NCI-H446 (cell line): ENCODE measurements around the gene KRT12.
"Not testable (repeated sequence)": the region's sequence is repeated elsewhere in the genome, so short reads cannot be mapped to it uniquely, and the experiment has no call there.

Experiments
- DNase-seq, 2 experiments: peaks; one replicate each; lab custom pipeline; 2025; lab: John Stamatoyannopoulos, UW

KRT12 gene

GRCh38 chr17:40883626-40884334, 16.8 kb upstream of the KRT12 start:
- DNase-seq: no peak

- DNase-seq: no peak
Observed at GRCh38 chr17:40883031-40883430, 16.0 kb upstream of the KRT12 start.

GRCh38 chr17:40879026-40879425, 12.0 kb upstream of the KRT12 start:
- DNase-seq: no peak

- no peak for DNase-seq
Observed at GRCh38 chr17:40878044-40878443, 11.0 kb upstream of the KRT12 start.

GRCh38 chr17:40873801-40874200, 6.8 kb upstream of the KRT12 start:
- DNase-seq: no peak

- no peak for DNase-seq
Observed at GRCh38 chr17:40873255-40873654, 6.2 kb upstream of the KRT12 start.

GRCh38 chr17:40872416-40872815, 5.4 kb upstream of the KRT12 start:
- DNase-seq: no peak

GRCh38 chr17:40871316-40871715, 4.3 kb upstream of the KRT12 start:
- DNase-seq: no peak

GRCh38 chr17:40870136-40870535, 3.1 kb upstream of the KRT12 start:
- DNase-seq: no peak

- no peak for DNase-seq
Observed at GRCh38 chr17:40864661-40865390, 2.2 kb downstream of the KRT12 start.

GRCh38 chr17:40862985-40863733, 3.9 kb downstream of the KRT12 start:
- no peak for DNase-seq

GRCh38 chr17:40859536-40859935, 7.5 kb downstream of the KRT12 start:
- no peak for DNase-seq

GRCh38 chr17:40858667-40859066, 8.4 kb downstream of the KRT12 start:
- not testable (repeated sequence) for DNase-seq

GRCh38 chr17:40857535-40857934, 9.5 kb downstream of the KRT12 start:
- DNase-seq: no peak

- no peak for DNase-seq
Observed at GRCh38 chr17:40854175-40854814, 12.7 kb downstream of the KRT12 start.

GRCh38 chr17:40852364-40852763, 14.7 kb downstream of the KRT12 start:
- no peak for DNase-seq

- DNase-seq: no peak
Observed at GRCh38 chr17:40850293-40850972, 16.6 kb downstream of the KRT12 start.

- DNase-seq: no peak
Observed at GRCh38 chr17:40849723-40850122, 17.3 kb downstream of the KRT12 start.

GRCh38 chr17:40848583-40849235, 18.3 kb downstream of the KRT12 start:
- no peak for DNase-seq

GRCh38 chr17:40846515-40847144, 20.4 kb downstream of the KRT12 start:
- DNase-seq: no peak

- DNase-seq: no peak
Observed at GRCh38 chr17:40844671-40845107, 22.3 kb downstream of the KRT12 start.
